ENCODE measurements around the gene PSMG2.

DNA sequence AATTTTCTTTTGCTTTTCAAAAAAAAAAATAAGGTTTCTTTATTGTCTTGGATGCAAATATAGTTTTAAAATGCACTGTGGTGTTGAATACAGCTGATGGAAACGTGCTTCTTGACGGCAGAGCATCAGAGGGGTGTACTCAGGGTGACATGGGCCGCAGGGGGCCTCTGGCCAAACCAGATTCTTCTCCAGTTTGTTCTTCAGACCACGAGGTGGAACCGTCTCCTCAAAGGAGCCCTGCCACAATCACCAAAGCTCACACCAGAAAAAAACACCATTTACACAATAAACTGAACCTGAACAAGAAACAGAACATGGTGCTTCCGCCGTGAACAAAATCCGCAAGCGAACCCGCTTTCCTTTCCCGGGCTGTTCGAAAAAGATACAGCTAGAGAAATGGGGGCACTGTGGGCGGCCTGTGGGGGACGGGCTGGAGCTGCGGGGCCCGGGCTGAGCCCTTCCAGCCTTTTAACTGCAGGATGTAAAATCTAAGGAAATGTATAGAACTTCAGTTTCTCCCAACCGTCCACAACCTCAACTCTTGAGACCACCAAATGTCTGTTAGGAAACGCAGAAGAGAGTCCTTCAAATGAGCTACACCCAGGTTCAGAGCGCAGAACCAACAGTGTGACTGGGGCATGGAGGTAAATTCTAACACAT lies 34.5 kb downstream of the PSMG2 start:
- TF ChIP-seq KDM4B (IDR thresholded peaks at IDR 0.05; ENCODE audit: borderline replicate concordance in 2 of 2, low read depth in 1 of 2) (no peak), RBFOX2 (IDR thresholded peaks at IDR 0.05; ENCODE audit: low read depth, low read length) (no peak), ATF7 (IDR thresholded peaks at IDR 0.05) (no peak), MAFK (IDR thresholded peaks at IDR 0.05; ENCODE audit: low read length) (no peak), FOXA1 (IDR thresholded peaks at IDR 0.05; ENCODE audit: borderline replicate concordance) (no peak), POLR2AphosphoS5 (IDR thresholded peaks at IDR 0.05; ENCODE audit: control insufficient read depth, insufficient read depth, low read depth, low read length) (no peak), POLR2AphosphoS2 (IDR thresholded peaks at IDR 0.05; ENCODE audit: low read length) (no peak), STAT5B (CRISPR knock-in tag; IDR thresholded peaks at IDR 0.05) (no peak), CEBPB (tag; IDR thresholded peaks at IDR 0.05) (no peak), ZNF274 (IDR thresholded peaks at IDR 0.05; ENCODE audit: borderline replicate concordance, low read depth, low read length) (no peak), EGR1 (conservative IDR thresholded peaks at IDR 0.05) (no peak)
- TF ChIP-seq, protein P1, sequence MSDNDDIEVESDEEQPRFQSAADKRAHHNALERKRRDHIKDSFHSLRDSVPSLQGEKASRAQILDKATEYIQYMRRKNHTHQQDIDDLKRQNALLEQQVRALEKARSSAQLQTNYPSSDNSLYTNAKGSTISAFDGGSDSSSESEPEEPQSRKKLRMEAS (CRISPR knock-in tag; IDR thresholded peaks at IDR 0.05) = no peak
- TF ChIP-seq, protein P2, sequence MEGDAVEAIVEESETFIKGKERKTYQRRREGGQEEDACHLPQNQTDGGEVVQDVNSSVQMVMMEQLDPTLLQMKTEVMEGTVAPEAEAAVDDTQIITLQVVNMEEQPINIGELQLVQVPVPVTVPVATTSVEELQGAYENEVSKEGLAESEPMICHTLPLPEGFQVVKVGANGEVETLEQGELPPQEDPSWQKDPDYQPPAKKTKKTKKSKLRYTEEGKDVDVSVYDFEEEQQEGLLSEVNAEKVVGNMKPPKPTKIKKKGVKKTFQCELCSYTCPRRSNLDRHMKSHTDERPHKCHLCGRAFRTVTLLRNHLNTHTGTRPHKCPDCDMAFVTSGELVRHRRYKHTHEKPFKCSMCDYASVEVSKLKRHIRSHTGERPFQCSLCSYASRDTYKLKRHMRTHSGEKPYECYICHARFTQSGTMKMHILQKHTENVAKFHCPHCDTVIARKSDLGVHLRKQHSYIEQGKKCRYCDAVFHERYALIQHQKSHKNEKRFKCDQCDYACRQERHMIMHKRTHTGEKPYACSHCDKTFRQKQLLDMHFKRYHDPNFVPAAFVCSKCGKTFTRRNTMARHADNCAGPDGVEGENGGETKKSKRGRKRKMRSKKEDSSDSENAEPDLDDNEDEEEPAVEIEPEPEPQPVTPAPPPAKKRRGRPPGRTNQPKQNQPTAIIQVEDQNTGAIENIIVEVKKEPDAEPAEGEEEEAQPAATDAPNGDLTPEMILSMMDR (IDR thresholded peaks at IDR 0.05 in 2 of 3, conservative IDR thresholded peaks at IDR 0.05 in 1 of 3; ENCODE audit: insufficient read depth in 2 of 3, low read depth in 1 of 3, low read length in 3 of 3) = peak in 2 of 3 experiments; percentile 21 to 32; a peak in 3 of 6 replicates
- TF ChIP-seq, protein P3, sequence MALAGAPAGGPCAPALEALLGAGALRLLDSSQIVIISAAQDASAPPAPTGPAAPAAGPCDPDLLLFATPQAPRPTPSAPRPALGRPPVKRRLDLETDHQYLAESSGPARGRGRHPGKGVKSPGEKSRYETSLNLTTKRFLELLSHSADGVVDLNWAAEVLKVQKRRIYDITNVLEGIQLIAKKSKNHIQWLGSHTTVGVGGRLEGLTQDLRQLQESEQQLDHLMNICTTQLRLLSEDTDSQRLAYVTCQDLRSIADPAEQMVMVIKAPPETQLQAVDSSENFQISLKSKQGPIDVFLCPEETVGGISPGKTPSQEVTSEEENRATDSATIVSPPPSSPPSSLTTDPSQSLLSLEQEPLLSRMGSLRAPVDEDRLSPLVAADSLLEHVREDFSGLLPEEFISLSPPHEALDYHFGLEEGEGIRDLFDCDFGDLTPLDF (CRISPR knock-in tag; IDR thresholded peaks at IDR 0.05) = no peak

Data from K562 (cell line).